ENCODE data around the gene ZBTB7C. TPM values are rescaled to one million over a fixed set of nuclear protein-coding genes. Genes with fewer than 3 reads are reported as not detected.

The ZBTB7C gene
- total RNA-seq (10 to 100 TPM in 1 of 2 donors, 1 to 10 TPM in 1; 4.2 to 10.9 TPM), polyA plus RNA-seq (1 to 10 TPM; 3.2 TPM)
- long read RNA-seq, donor 1, full-length matches to known transcripts, result 1 of 1 reads
- long read RNA-seq, donor 1, partial matches to known transcripts, result 0 of 1 reads
- long read RNA-seq, donor 1, other reads (novel, unspliced or antisense), result 0 of 1 reads
- long read RNA-seq, donor 2, result 0 reads
- long read RNA-seq, donor 3, result 0 reads
- long read RNA-seq, donor 4, result 0 reads
- long read RNA-seq, donor 5, result 0 reads

- WGBS, 2 donors, result 0% methylated on average over 89 to 136 of the region's 136 CpGs
- H3K9ac ChIP-seq (ENCODE audit: insufficient read depth in 1 of 2, low read length in 2 of 2), result peak within 1 kb of the TSS in 1 of 2 donors; percentile 42
- peaks cover 0 to 4% (median 0%) of the 10 kb centered on the region in 4 donors for H3K9me3 ChIP-seq (ENCODE audit: control insufficient read depth in 4 of 4, insufficient read depth in 3 of 4, low read length in 3 of 4)
- ATAC-seq (ENCODE audit: insufficient read depth, low FRiP score) (no peak), DNase-seq (peak in 1 of 3 donors; percentile 36)
- H3K36me3 ChIP-seq (ENCODE audit: control insufficient read depth in 4 of 4, insufficient read depth in 4 of 4, low read length in 4 of 4), result no peaks in the 10 kb centered on the region
- no peak for TF ChIP-seq CTCF (IDR thresholded peaks at IDR 0.05; ENCODE audit: control extremely low read depth, extremely low read depth)
- peaks cover 0 to 13% (median 11%) of the 10 kb centered on the region in 5 donors for H3K4me1 ChIP-seq (ENCODE audit: control insufficient read depth in 5 of 5, insufficient read depth in 5 of 5, low read length in 5 of 5)
- peaks cover 0 to 53% (median 46%) of the 10 kb centered on the region in 3 donors for H3K27me3 ChIP-seq (ENCODE audit: control insufficient read depth in 3 of 3, insufficient read depth in 3 of 3, low read length in 2 of 3)
- peak within 1 kb of the TSS; percentile 49 to 89 for H3K27ac ChIP-seq (ENCODE audit: low read depth in 1 of 2, low read length in 1 of 2)
- H3K4me3 ChIP-seq, result peak within 1 kb of the TSS; percentile 75
Observed at GRCh38 chr18:48408727-48409590, at the start of gene ZBTB7C. Gene ZBTB7C, minus strand, starts transcription at chr18:48409383.

- no peaks in the 10 kb centered on the region for H3K36me3 ChIP-seq (ENCODE audit: control insufficient read depth in 4 of 4, insufficient read depth in 4 of 4, low read length in 4 of 4)
- H3K9ac ChIP-seq (ENCODE audit: insufficient read depth in 1 of 2, low read length in 2 of 2), result no peak overlapping the region
- no peak overlapping the region for H3K4me3 ChIP-seq
- H3K27ac ChIP-seq (ENCODE audit: low read depth in 1 of 2, low read length in 1 of 2), result no peak overlapping the region
- ATAC-seq (ENCODE audit: insufficient read depth, low FRiP score), result no peak
- TF ChIP-seq CTCF (IDR thresholded peaks at IDR 0.05; ENCODE audit: control extremely low read depth, extremely low read depth), result no peak
- 93 to 95% methylated on average over 9 of the region's 9 CpGs for WGBS, 2 donors
- H3K9me3 ChIP-seq (ENCODE audit: control insufficient read depth in 4 of 4, insufficient read depth in 3 of 4, low read length in 3 of 4), result no peaks in the 10 kb centered on the region
- peaks cover 0 to 8% (median 0%) of the 10 kb centered on the region in 5 donors for H3K4me1 ChIP-seq (ENCODE audit: control insufficient read depth in 5 of 5, insufficient read depth in 5 of 5, low read length in 5 of 5)
- H3K27me3 ChIP-seq (ENCODE audit: control insufficient read depth in 3 of 3, insufficient read depth in 3 of 3, low read length in 2 of 3), result no peaks in the 10 kb centered on the region
- no peak for DNase-seq
Observed at GRCh38 chr18:48456838-48457237, 47.7 kb upstream of the ZBTB7C start.

- Histone ChIP-seq H3K27me3 (ENCODE audit: control insufficient read depth in 3 of 3, insufficient read depth in 3 of 3, low read length in 2 of 3) (no peaks in the 10 kb centered on the region), H3K9ac (ENCODE audit: insufficient read depth in 1 of 2, low read length in 2 of 2) (no peak overlapping the region), H3K36me3 (ENCODE audit: control insufficient read depth in 4 of 4, insufficient read depth in 4 of 4, low read length in 4 of 4) (no peaks in the 10 kb centered on the region), H3K4me1 (ENCODE audit: control insufficient read depth in 5 of 5, insufficient read depth in 5 of 5, low read length in 5 of 5) (peaks cover 0 to 8% (median 0%) of the 10 kb centered on the region in 5 donors), H3K9me3 (ENCODE audit: control insufficient read depth in 4 of 4, insufficient read depth in 3 of 4, low read length in 3 of 4) (no peaks in the 10 kb centered on the region), H3K27ac (ENCODE audit: low read depth in 1 of 2, low read length in 1 of 2) (no peak overlapping the region), H3K4me3 (no peak overlapping the region)
- TF ChIP-seq CTCF (IDR thresholded peaks at IDR 0.05; ENCODE audit: control extremely low read depth, extremely low read depth), result no peak
- 45 to 55% methylated on average over 13 of the region's 13 CpGs for WGBS, 2 donors
- DNase-seq, result peak in 2 of 3 donors; percentile 34 to 54
- ATAC-seq (ENCODE audit: insufficient read depth, low FRiP score), result no peak
Observed at GRCh38 chr18:48455555-48456478, 46.6 kb upstream of the ZBTB7C start.

All from lung (tissue), 16 donors.